LoVo (cell line): Measurements from ENCODE around the gene RABGGTB.
"Not testable (repeated sequence)": the region's sequence is repeated elsewhere in the genome, so short reads cannot be mapped to it uniquely, and the experiment has no call there.

ENCODE experiments used
- DNase-seq: peaks from one replicate; pipeline ENCODE4 v3.0.0-alpha.2; 2016; ENCODE audit warnings: low spot score

Gene RABGGTB

DNA sequence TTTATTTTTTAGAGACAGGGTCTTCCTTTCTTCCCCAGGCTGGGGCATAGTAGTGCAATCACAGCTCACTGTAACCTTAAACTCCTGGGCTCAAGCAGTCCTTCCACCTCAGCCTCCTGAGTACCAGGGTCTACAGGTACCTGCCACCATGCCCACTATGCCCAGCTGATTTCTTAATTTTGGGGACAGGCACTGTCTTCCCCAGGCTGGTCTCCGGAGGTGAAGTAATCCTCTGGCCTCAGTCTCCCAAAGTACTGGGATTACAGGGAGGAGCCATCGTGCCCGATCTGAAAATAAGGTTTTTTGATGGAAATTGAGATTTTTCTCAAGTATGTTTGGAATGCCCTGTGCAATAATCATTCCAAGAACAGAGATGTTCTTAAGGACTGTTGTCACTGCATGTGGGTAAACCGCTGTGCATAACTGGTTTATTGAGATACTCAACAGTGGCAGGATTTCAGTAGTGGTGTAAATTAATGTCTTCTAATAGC lies 9.7 kb downstream of the RABGGTB start:
- no peak for DNase-seq

DNA sequence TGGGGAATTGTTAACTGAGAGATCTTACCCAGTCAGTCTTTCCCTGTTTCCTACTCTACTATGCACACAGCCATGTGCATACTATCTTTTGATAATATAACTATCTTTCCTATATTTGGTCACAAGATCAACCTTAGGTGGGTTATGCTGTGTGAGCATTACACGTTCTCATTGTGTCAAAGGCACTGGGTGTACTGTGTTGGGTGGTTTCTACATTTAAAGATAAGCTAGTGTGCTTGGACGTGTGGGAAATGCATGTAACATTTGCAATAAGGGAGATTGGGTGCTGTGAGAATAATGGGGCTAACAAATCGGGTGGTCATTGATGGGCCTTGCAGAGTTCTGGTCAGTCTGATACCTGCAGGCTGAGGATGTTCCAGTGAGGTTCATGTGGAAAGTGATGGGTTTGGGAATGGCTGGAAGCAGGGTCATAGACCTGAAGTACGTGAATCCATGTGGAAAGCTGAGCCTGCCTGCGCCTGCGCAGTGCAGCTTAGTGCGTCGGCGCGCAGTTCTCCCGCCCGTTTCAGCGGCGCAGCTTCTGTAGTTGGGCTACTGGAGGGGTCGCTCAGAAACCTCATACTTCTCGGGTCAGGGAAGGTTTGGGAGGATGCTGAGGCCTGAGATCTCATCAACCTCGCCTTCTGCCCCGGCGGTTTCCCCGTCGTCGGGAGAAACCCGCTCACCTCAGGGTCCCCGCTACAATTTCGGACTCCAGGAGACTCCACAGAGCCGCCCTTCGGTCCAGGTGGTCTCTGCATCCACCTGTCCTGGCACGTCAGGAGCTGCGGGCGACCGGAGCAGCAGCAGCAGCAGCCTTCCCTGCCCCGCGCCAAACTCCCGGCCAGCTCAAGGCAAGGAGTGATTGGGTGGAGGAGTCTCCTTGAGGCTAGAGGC lies 10.6 kb downstream of the RABGGTB start, which contains the start of gene MSH4:
TSS of gene MSH4 (plus strand) at position 507 of the 897 bp plus-strand sequence. CDS start at position 611, 104 bp downstream.
- no peak for DNase-seq

DNA sequence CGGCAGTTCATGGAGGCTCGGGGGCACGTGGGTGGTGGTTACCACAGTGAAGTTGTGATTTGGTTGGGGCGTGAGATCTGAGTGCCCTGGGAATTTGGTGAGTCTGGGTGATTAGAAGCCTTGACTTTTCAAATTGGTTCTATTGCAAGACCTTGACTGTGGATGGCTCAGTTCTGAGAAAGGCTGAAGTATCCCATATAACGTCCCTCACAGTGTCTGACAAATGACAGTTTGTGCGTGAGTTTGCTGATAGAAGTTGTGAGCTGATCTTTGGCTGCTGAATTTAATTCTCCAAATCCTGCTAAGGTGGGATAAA lies 11.2 kb downstream of the RABGGTB start:
- no peak for DNase-seq

DNA sequence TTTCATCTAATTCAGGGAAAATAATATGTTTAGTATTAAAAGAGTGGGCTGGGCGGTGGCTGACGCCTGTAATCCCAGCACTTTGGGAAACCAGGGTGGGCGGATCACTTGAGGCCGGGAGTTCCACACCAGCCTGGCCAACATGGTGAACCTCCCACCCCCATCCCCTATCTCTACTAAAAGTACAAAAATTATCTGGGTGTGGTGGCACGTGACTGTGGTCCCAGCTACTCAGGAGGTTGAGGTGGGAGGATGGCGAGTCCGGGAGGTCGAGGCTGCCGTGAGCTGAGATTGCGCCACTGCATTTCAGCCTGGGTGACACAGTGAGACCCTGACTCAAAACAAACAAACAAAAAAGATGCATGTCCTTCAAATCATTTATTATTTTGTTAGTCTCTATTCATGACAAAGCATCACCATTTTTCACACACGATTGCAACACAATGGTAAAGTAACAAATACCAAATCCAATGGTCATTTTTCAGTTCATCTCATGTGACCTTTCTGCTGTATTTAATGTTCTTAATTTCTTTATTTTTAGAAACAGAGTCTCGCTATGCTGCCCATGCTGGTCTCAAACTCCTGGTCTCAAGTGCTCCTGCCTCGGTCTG lies 11.7 kb downstream of the RABGGTB start:
- DNase-seq: no peak

GRCh38 chr1:75801480-75801879 lies 15.4 kb downstream of the RABGGTB start:
- not testable (repeated sequence) for DNase-seq

- no peak for DNase-seq
These were observed 22.9 kb downstream of the RABGGTB start for GRCh38 chr1:75808921-75809320.

DNA sequence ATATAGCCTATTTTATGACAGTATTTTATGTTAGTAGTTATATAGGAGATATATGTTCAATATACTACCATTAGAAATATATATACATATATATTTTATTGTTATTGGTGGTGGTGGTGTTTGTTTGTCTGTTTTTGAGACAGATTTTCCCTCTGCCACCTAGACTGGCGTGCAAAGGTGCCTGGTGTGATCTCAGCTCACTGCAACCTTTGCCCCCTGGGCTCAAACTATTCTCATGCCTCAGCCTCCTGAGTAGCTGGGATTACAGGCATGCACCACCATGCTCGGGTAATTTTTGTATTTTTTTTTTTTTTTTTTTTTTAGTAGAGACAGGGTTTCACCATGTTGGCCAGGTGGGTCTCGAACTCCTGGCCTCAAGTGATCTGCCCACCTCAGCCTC lies 24.1 kb downstream of the RABGGTB start:
- not testable (repeated sequence) for DNase-seq

- no peak for DNase-seq
These were observed 25.3 kb downstream of the RABGGTB start for GRCh38 chr1:75811211-75811981.

DNA sequence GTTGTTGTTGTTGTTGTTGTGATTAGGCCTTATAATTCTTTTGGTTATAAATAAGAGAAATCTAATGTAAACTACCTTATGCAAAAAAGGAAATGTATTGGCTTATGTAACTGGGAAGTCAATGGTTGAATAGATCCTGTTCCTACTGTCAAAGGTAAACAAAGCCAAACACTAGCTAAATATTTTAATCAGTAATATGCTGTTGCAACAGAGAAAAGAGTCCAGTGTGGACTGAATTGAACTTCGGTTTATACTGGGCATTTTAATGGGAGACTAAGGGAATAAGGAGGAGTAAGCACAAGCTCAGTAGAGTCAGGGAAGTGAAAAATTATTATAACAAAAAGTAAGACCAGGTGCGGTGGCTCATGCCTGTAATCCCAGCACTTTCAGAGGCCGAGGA lies 26.0 kb downstream of the RABGGTB start:
- DNase-seq: no peak

- not testable (repeated sequence) for DNase-seq
These were observed 37.5 kb downstream of the RABGGTB start for GRCh38 chr1:75823596-75823995.

- DNase-seq: no peak
These were observed 50.6 kb downstream of the RABGGTB start for GRCh38 chr1:75836528-75837100.

DNA sequence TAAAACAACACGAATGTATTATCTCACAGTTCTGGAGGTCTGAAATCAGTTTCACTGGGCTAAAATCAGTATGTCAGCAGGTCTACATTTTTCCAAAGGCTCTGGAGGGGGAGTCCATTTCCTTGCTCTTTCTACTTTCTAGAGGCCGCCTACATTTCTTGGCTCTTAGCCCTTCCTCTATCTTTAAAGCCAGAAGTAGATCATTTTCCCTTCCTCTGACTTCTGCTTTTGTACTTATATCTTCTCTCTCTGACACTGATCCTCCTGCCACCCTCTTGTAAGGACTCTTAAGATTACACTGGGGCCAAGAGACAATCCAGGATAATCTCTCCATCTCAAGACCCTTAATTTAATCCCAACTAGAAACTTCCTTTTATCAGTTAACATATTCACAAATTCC lies 52.0 kb downstream of the RABGGTB start:
- DNase-seq: no peak

- no peak for DNase-seq
These were observed 55.4 kb downstream of the RABGGTB start for GRCh38 chr1:75841421-75841820.
